HCT116 (cell line): ENCODE results near the gene DDX55. TPM values are rescaled to one million over a fixed set of nuclear protein-coding genes. Genes with fewer than 3 reads are reported as not detected.

Experiments
- ATAC-seq: fragments of 200-7000 bp; cut with Tn5 transposase; 2 replicates; pipeline ENCODE4 v1.9.1; 2020; ENCODE audit warnings: mild to moderate bottlenecking, moderate library complexity
- BruUV-seq: library from RNA; stranded (reverse); fragments of 400-500 nt; replicated peaks from 2 replicates; lab custom pipeline; 2021; lab: Mats Ljungman, UMichigan
- CTCF ChIA-PET: fragments of 300-600 bp; sonication (Branson Sonifier 250); formaldehyde crosslinking; loops from one replicate; lab custom pipeline; 2021; ENCODE audit warnings: antibody characterized with exemption; lab: Charles Lee
- POLR2A ChIA-PET: fragments of 300-600, 350-600 bp; sonication (Branson Sonifier 250); formaldehyde crosslinking; loops from one replicate; lab custom pipeline; 2021; ENCODE audit warnings: antibody characterized with exemption; lab: Charles Lee
- RAD21 ChIA-PET, 2 experiments: fragments of 300-600 bp; sonication (Branson Sonifier 250); formaldehyde crosslinking; loops; one replicate each; lab custom pipeline; 2023; ENCODE audit warnings: low total read pairs in 2 of 2; ENCODE audit not compliant: uncharacterized antibody in 2 of 2, unreplicated experiment in 2 of 2, low non-redundant PET in 1 of 2; lab: Charles Lee
- DNase-seq: peaks from one replicate; pipeline ENCODE4 v3.0.0-alpha.2; 2010; ENCODE audit warnings: low read depth, low spot score
- H2AFZ ChIP-seq: fragments of 200-600 bp; shearing (Covaris generic), sonication (generic); 2 replicates; pipeline ENCODE4 v1.6.1; 2017; ENCODE audit warnings: low read depth, mixed run types, mixed read lengths, antibody characterized with exemption, low read length; ENCODE audit not compliant: poor library complexity, severe bottlenecking
- H3K27ac ChIP-seq: 2 replicates; pipeline ENCODE4 v1.5.1; 2012; ENCODE audit warnings: low read depth, low read length
- H3K27me3 ChIP-seq: fragments of 200-600 bp; sonication (generic); 2 replicates; pipeline ENCODE4 v1.6.1; 2016; ENCODE audit warnings: mixed run types, low read length, mixed read lengths; ENCODE audit not compliant: insufficient read depth
- H3K36me3 ChIP-seq, 2 experiments: fragments of 200-500 bp in 1 of 2; fragments of 200-600 bp in 1 of 2; sonication (Bioruptor generic) in 1 of 2; sonication (generic) in 1 of 2; 2 replicates each; pipeline versions ENCODE4 v1.5.1 to v1.6.1; 2014 to 2016; ENCODE audit warnings: low read length in 2 of 2, inconsistent platforms in 1 of 2, mixed read lengths in 1 of 2, mixed run types in 1 of 2; ENCODE audit not compliant: insufficient read depth in 2 of 2, control insufficient read depth in 1 of 2
- H3K4me1 ChIP-seq, 2 experiments: fragments of 200-600 bp in 1 of 2; sonication (generic) in 1 of 2; 2 replicates each; pipeline versions ENCODE4 v1.5.1 to v1.6.1; 2012 to 2017; ENCODE audit warnings: low read length in 2 of 2, inconsistent platforms in 1 of 2, mild to moderate bottlenecking in 1 of 2, mixed read lengths in 1 of 2, mixed run types in 1 of 2, moderate library complexity in 1 of 2; ENCODE audit not compliant: insufficient read depth in 2 of 2, control insufficient read depth in 1 of 2
- H3K4me2 ChIP-seq: fragments of 200-600 bp; sonication (generic); 2 replicates; pipeline ENCODE4 v1.6.1; 2017; ENCODE audit warnings: mixed run types, low read length, mixed read lengths
- H3K4me3 ChIP-seq, 2 experiments: fragments of 200-600 bp in 1 of 2; sonication (generic) in 1 of 2; replicated peaks in 1 of 2; 2 replicates each; pipeline ENCODE4 v1.5.1; 2011 to 2016; ENCODE audit warnings: low read length in 2 of 2, control low read depth in 1 of 2, low read depth in 1 of 2, mild to moderate bottlenecking in 1 of 2, mixed read lengths in 1 of 2, mixed run types in 1 of 2
- H3K79me2 ChIP-seq: fragments of 200-600 bp; sonication (generic); 2 replicates; pipeline ENCODE4 v1.6.1; 2017; ENCODE audit warnings: mild to moderate bottlenecking, mixed run types, low read length, moderate library complexity, mixed read lengths; ENCODE audit not compliant: insufficient read depth
- H3K9ac ChIP-seq: fragments of 200-600 bp; sonication (generic); 2 replicates; pipeline ENCODE4 v1.6.1; 2016; ENCODE audit warnings: low read length, mixed read lengths
- H3K9me2 ChIP-seq: fragments of 200-600 bp; sonication (generic), shearing (Covaris generic); 2 replicates; pipeline ENCODE4 v1.6.1; 2017; ENCODE audit warnings: mixed run types, mild to moderate bottlenecking, moderate library complexity; ENCODE audit not compliant: insufficient read depth
- H3K9me3 ChIP-seq, 2 experiments: fragments of 200-500 bp in 1 of 2; fragments of 200-600 bp in 1 of 2; sonication (Bioruptor generic) in 1 of 2; sonication (generic) in 1 of 2; 2 replicates each; pipeline ENCODE4 v1.6.1; 2014 to 2017; ENCODE audit warnings: low read length in 2 of 2, mixed read lengths in 2 of 2, inconsistent platforms in 1 of 2, low read depth in 1 of 2, mild to moderate bottlenecking in 1 of 2, mixed run types in 1 of 2, moderate library complexity in 1 of 2; ENCODE audit not compliant: control insufficient read depth in 1 of 2, insufficient read depth in 1 of 2
- H4K20me1 ChIP-seq: fragments of 200-600 bp; sonication (generic), shearing (Covaris generic); 2 replicates; pipeline ENCODE4 v1.6.1; 2017; ENCODE audit warnings: mixed run types, mild to moderate bottlenecking, moderate library complexity; ENCODE audit not compliant: insufficient read depth
- CBX3 ChIP-seq: IDR thresholded peaks from 2 replicates; pipeline ENCODE4 v1.6.1; 2012; ENCODE audit warnings: low read depth
- CEBPB ChIP-seq: IDR thresholded peaks from 2 replicates; pipeline ENCODE4 v1.6.1; 2012; ENCODE audit warnings: low read depth
- EGR1 ChIP-seq: IDR thresholded peaks from 2 replicates; pipeline ENCODE4 v1.6.1; 2012; ENCODE audit warnings: low read depth
- ELF1 ChIP-seq: IDR thresholded peaks from 2 replicates; pipeline ENCODE4 v1.6.1; 2012; ENCODE audit warnings: low read depth, borderline replicate concordance
- EZH2phosphoT487 ChIP-seq: fragments of 200-600 bp; IDR thresholded peaks from 2 replicates; pipeline ENCODE4 v1.6.1; 2018; ENCODE audit warnings: antibody characterized with exemption, borderline replicate concordance
- FOSL1 ChIP-seq: IDR thresholded peaks from 2 replicates; pipeline ENCODE4 v1.6.1; 2012; ENCODE audit warnings: low read depth
- JUND ChIP-seq: IDR thresholded peaks from 2 replicates; pipeline ENCODE4 v1.6.1; 2012
- POLR2AphosphoS5 ChIP-seq: IDR thresholded peaks from 2 replicates; pipeline ENCODE4 v1.6.1; 2011; ENCODE audit warnings: mild to moderate bottlenecking, low read depth, low read length, moderate library complexity
- RAD21 ChIP-seq: IDR thresholded peaks from 2 replicates; pipeline ENCODE4 v1.6.1; 2012; ENCODE audit warnings: low read depth, mild to moderate bottlenecking
- SIN3A ChIP-seq: IDR thresholded peaks from 2 replicates; pipeline ENCODE4 v1.6.1; 2012; ENCODE audit warnings: low read depth
- SRF ChIP-seq: IDR thresholded peaks from 2 replicates; pipeline ENCODE4 v1.6.1; 2012; ENCODE audit warnings: low read depth
- TCF7L2 ChIP-seq: IDR thresholded peaks from 2 replicates; pipeline ENCODE4 v1.7.0; 2011; ENCODE audit warnings: borderline replicate concordance, inconsistent platforms; ENCODE audit not compliant: insufficient read depth, insufficient read length; ENCODE audit errors: extremely low read depth
- YY1 ChIP-seq: IDR thresholded peaks from 2 replicates; pipeline ENCODE4 v1.6.1; 2011; ENCODE audit warnings: low read length, low read depth, moderate library complexity, mild to moderate bottlenecking; ENCODE audit not compliant: insufficient replicate concordance; ENCODE audit errors: extremely low read depth
- ZFX ChIP-seq: fragments of 450-650 bp; IDR thresholded peaks from 2 replicates; pipeline ENCODE4 v1.6.1; 2017
- intact Hi-C: fragments of 100-400 bp; cut with micrococcal nuclease; formaldehyde crosslinking; loops from 2 replicates; pipeline ENCODE4 v1.10.0; 2022
- total RNA-seq: library from RNA; stranded (reverse); gene quantifications from one replicate; pipeline ENCODE4 v1.2.1, GENCODE V29; 2021; ENCODE audit not compliant: unreplicated experiment
- TF ChIP-seq, protein P1 (sequence below): IDR thresholded peaks from 2 replicates; pipeline ENCODE4 v1.6.1; 2011; ENCODE audit warnings: mild to moderate bottlenecking, low read length, moderate library complexity; ENCODE audit not compliant: insufficient replicate concordance; ENCODE audit errors: extremely low read depth
- TF ChIP-seq, protein P2 (sequence below): IDR thresholded peaks from 2 replicates; pipeline ENCODE4 v1.6.1; 2012
- TF ChIP-seq, protein P3 (sequence below): IDR thresholded peaks from 2 replicates; pipeline ENCODE4 v1.6.1; 2012
- TF ChIP-seq, protein P4 (sequence below): IDR thresholded peaks from 2 replicates; pipeline ENCODE4 v1.6.1; 2012; ENCODE audit warnings: low read depth
- TF ChIP-seq, protein P5 (sequence below), 3 experiments: fragments of 200-600 bp in 1 of 3; sonication (generic) in 1 of 3; IDR thresholded peaks in 2 of 3; conservative IDR thresholded peaks in 1 of 3; 2 replicates each; pipeline ENCODE4 v1.5.1; 2012 to 2017; ENCODE audit warnings: low read depth in 2 of 3, low read length in 2 of 3, antibody characterized with exemption in 1 of 3, borderline replicate concordance in 1 of 3, control low read depth in 1 of 3, mild to moderate bottlenecking in 1 of 3, mixed read lengths in 1 of 3, mixed run types in 1 of 3, moderate library complexity in 1 of 3; ENCODE audit not compliant: insufficient read depth in 1 of 3

DDX55 gene
- total RNA-seq, 1 experiment from 2014 or later = 41.8 TPM

DNA sequence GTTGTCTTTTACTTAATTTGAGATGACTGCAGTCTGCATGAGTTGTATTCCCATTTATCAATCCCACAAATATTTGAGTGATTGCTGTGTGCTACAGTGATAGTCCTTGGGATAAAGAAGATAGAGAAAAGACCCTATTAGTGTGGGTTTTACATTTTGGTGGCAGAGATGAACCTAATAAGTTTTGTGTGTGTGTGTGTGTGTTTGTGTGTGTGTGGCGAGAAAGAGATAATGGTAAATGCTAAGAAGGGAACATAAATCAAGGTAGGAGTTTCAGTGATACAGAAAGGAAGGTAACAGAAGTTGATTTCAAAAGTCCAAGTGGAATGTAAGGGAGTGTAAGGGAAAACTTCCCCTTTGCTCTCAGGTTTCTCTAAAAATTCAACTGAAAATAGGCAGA lies 2.6 kb upstream of the DDX55 start (continued):
- TF ChIP-seq, protein P1, sequence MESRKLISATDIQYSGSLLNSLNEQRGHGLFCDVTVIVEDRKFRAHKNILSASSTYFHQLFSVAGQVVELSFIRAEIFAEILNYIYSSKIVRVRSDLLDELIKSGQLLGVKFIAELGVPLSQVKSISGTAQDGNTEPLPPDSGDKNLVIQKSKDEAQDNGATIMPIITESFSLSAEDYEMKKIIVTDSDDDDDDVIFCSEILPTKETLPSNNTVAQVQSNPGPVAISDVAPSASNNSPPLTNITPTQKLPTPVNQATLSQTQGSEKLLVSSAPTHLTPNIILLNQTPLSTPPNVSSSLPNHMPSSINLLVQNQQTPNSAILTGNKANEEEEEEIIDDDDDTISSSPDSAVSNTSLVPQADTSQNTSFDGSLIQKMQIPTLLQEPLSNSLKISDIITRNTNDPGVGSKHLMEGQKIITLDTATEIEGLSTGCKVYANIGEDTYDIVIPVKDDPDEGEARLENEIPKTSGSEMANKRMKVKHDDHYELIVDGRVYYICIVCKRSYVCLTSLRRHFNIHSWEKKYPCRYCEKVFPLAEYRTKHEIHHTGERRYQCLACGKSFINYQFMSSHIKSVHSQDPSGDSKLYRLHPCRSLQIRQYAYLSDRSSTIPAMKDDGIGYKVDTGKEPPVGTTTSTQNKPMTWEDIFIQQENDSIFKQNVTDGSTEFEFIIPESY = no peak
- no peak for TF ChIP-seq EGR1

DNA sequence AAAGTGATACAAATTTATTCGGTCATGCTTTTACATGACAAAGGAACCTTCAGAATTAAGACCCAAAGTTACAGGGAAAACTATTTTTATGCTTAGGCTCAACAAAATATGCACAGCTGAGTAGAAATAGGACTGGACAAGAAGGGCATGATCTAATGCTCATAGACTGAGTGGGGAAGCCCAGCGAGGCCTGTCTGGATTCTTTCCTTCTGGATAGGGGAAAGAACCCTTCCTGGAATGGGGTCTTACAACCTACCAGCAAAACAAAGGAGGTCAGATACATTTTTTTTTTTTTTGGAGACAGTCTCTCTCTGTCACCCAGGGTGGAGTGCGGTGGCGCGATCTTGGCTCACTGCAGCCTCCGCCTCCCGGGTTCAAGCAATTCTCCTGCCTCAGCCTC lies 2.2 kb upstream of the DDX55 start:
- no peak for DNase-seq
- Histone ChIP-seq H4K20me1 (no peaks in the 10 kb centered on the region), H3K9me3 (no peaks in the 10 kb centered on the region), H3K9me2 (no peaks in the 10 kb centered on the region), H3K27ac (no peak overlapping the region), H3K4me1 (peaks cover 2 to 13% of the 10 kb centered on the region in 2 experiments; a peak in 3 of 4 replicates), H3K4me3 (no peak overlapping the region), H3K27me3 (no peaks in the 10 kb centered on the region), H3K36me3 (peaks cover 22 to 32% of the 10 kb centered on the region in 2 experiments), H3K79me2 (peaks cover 56% of the 10 kb centered on the region), H2AFZ (no peak overlapping the region), H3K9ac (no peak overlapping the region), H3K4me2 (no peak overlapping the region)
- no TSS peak for BruUV-seq
- POLR2A ChIA-PET = no interaction called here
- intact Hi-C loops = loop anchor here (5.0 kb wide), 1 partner anchor 627 kb away; no protein-coding TSS in a partner anchor
- CTCF ChIA-PET = no interaction called here
- RAD21 ChIA-PET = no interaction called here
- ATAC-seq = no peak
- TF ChIP-seq SIN3A = no peak
- no peak for TF ChIP-seq ELF1
- no peak for TF ChIP-seq ZFX
- no peak for TF ChIP-seq RAD21
- TF ChIP-seq, protein P2, sequence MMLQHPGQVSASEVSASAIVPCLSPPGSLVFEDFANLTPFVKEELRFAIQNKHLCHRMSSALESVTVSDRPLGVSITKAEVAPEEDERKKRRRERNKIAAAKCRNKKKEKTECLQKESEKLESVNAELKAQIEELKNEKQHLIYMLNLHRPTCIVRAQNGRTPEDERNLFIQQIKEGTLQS = no peak
- no peak for TF ChIP-seq CEBPB
- TF ChIP-seq JUND = no peak
- no peak for TF ChIP-seq EGR1
- TF ChIP-seq YY1 = no peak
- TF ChIP-seq EZH2phosphoT487 = no peak
- TF ChIP-seq POLR2AphosphoS5 = no peak
- TF ChIP-seq SRF = no peak
- TF ChIP-seq, protein P3, sequence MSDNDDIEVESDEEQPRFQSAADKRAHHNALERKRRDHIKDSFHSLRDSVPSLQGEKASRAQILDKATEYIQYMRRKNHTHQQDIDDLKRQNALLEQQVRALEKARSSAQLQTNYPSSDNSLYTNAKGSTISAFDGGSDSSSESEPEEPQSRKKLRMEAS = no peak
- TF ChIP-seq TCF7L2 = no peak
- TF ChIP-seq, protein P4, sequence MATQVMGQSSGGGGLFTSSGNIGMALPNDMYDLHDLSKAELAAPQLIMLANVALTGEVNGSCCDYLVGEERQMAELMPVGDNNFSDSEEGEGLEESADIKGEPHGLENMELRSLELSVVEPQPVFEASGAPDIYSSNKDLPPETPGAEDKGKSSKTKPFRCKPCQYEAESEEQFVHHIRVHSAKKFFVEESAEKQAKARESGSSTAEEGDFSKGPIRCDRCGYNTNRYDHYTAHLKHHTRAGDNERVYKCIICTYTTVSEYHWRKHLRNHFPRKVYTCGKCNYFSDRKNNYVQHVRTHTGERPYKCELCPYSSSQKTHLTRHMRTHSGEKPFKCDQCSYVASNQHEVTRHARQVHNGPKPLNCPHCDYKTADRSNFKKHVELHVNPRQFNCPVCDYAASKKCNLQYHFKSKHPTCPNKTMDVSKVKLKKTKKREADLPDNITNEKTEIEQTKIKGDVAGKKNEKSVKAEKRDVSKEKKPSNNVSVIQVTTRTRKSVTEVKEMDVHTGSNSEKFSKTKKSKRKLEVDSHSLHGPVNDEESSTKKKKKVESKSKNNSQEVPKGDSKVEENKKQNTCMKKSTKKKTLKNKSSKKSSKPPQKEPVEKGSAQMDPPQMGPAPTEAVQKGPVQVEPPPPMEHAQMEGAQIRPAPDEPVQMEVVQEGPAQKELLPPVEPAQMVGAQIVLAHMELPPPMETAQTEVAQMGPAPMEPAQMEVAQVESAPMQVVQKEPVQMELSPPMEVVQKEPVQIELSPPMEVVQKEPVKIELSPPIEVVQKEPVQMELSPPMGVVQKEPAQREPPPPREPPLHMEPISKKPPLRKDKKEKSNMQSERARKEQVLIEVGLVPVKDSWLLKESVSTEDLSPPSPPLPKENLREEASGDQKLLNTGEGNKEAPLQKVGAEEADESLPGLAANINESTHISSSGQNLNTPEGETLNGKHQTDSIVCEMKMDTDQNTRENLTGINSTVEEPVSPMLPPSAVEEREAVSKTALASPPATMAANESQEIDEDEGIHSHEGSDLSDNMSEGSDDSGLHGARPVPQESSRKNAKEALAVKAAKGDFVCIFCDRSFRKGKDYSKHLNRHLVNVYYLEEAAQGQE = no peak
- TF ChIP-seq CBX3 = no peak
- TF ChIP-seq, protein P5, sequence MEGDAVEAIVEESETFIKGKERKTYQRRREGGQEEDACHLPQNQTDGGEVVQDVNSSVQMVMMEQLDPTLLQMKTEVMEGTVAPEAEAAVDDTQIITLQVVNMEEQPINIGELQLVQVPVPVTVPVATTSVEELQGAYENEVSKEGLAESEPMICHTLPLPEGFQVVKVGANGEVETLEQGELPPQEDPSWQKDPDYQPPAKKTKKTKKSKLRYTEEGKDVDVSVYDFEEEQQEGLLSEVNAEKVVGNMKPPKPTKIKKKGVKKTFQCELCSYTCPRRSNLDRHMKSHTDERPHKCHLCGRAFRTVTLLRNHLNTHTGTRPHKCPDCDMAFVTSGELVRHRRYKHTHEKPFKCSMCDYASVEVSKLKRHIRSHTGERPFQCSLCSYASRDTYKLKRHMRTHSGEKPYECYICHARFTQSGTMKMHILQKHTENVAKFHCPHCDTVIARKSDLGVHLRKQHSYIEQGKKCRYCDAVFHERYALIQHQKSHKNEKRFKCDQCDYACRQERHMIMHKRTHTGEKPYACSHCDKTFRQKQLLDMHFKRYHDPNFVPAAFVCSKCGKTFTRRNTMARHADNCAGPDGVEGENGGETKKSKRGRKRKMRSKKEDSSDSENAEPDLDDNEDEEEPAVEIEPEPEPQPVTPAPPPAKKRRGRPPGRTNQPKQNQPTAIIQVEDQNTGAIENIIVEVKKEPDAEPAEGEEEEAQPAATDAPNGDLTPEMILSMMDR (IDR thresholded peaks at IDR 0.05 in 2 of 3, conservative IDR thresholded peaks at IDR 0.05 in 1 of 3; ENCODE audit: borderline replicate concordance in 1 of 3, insufficient read depth in 1 of 3, low read depth in 2 of 3, low read length in 2 of 3) = no peak
- TF ChIP-seq FOSL1 = no peak
